Bone marrow (tissue), 2 donors: ENCODE data around the gene CHMP4B.

ENCODE experiments used
- DNase-seq, 2 donors: peaks; one replicate each; lab custom pipeline; 2025; lab: John Stamatoyannopoulos, UW

CHMP4B gene

GRCh38 chr20:33821270-33821836, 10.2 kb downstream of the CHMP4B start:
- DNase-seq: no peak

- DNase-seq: no peak
Measured at GRCh38 chr20:33822423-33822822, 11.3 kb downstream of the CHMP4B start.

DNA sequence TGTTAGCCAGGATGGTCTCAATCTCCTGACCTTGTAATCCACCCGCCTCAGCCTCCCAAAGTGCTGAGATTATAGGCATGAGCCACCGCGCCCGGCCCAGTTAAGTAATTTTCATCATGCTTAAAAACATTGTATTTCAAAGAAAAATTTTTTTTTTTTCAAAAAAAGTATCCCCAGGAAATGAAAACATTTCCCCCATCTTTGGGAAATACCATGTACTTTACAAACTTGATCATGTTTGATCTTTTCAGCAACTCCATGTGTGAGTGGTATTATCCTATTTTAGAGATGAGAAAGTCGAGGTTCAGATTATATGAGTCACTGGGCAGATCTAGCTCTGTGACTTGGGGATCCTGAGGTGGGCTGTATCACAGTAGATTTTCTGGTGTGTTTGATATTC, 11.8 kb downstream of the CHMP4B start:
- DNase-seq: no peak

GRCh38 chr20:33824852-33825251, 13.7 kb downstream of the CHMP4B start:
- DNase-seq: no peak

DNA sequence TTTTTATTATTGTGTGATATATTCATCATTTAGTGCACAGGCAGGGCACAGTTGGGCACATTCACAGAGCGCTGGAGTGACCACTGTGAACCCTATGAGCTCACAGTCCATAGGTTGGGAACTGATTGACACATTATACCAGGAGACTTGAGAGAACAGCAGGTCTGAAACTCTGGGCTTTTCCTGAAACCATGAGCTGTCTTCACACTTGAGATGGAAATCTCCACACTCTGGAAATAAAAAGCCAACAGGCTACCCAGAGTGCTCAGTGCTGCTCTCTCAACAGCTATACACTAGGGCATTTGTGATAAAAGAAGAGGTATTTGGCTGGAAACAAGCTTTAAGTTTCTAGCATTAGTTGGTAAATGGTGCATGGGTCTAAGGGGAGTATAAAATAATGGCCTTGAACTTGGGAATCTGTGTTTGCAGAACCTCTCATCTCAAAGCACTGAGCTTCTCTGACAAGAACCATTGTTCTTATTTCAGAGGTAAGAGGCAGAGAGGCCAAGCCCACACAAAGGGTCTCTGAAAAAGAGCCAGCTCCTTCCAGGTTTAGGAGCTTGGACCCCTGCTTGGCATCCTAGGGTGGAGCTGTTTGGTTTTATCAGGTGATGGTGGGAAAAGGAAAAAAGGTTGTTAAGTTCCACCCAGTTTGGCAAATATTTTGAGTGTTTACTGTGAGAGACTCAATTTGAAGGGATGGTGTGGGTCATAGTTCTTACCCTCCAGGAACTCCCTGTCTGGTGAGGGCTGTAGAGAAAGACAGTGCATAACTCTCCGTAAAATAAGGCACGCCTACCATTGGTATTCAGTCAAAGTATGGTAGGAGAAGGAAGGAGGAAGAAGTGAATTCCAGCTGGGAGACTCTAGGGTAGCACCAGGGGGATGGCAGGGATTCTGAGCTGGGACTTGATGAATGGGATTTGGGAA, 14.5 kb downstream of the CHMP4B start:
- DNase-seq: no peak

- DNase-seq: no peak
Measured at GRCh38 chr20:33826270-33826897, 15.2 kb downstream of the CHMP4B start.

DNA sequence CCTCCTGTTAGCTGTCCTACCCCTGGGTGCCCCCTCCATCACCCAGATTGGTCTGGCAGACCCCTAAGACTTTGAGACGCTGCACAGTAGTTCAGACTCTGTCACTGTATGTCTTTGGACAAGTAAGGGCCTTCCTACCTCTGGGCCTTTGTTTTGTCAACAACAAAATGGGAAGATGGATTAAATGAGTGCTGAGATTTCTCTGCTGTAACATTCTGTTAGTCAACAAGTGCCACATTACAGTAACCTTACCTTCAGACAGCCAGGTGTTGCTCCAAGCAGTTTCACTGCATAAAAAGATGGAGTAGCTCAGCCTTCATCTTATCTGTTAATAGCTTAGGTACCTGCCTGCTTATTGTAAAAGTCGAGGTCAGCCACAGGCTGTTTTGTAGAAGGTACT, 16.0 kb downstream of the CHMP4B start:
- DNase-seq: no peak

DNA sequence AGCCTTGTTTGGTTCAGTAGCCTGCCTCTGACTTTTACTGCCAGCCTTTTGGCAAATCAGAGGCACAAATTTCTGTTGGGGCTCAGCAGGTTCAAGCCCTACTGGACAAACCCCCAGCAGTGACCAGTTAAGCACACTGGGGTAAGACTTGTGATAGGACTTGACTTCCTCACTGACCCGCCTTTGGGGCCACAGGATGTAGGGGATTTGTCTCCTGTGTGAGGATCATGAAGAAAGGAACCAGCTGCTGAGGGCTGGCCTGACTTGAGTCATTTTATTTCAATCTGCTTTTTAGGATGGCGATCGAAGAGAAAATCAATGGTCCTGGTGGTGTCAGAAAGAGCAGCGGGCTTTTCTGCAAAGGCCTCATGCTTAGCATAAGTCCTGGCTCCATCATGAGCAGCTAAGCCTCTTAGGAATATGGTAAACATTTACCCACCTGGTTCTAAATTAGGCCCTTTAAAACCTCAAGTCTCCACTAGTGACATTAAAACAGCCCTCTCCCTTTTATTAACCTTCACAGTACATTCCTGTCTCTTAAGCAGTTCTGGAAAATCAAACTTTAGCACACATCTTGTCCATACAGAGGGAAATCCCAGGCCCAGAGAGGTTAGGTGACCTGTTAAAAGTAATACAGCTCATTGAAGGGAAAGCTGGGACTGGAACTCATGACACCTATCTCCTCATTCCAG, 16.6 kb downstream of the CHMP4B start:
- DNase-seq: no peak

DNA sequence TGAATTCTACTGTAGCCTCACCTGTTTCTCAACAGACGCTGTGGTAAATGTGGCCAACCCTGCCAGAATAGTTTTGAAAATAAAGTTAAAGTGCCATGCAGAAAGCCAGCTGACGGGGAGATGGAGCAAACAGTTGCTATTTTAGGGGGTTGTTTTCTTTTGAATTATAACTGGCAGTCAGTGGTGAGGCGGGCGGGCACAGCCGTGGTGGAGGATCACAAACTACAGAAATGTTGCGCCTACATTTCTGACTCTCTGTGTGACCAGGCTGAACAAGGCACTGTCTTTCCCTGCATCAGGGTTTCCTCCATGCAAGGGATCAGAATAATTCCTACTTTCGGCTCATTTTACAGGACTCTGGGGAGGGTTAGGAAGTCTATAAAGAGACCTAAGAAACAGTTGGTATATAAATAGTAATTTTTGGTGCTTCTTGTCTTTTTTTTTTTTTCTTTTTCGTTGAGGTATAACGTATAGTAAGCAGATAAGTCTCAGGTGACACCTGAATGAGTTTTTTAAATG, 17.2 kb downstream of the CHMP4B start:
- DNase-seq: no peak

DNA sequence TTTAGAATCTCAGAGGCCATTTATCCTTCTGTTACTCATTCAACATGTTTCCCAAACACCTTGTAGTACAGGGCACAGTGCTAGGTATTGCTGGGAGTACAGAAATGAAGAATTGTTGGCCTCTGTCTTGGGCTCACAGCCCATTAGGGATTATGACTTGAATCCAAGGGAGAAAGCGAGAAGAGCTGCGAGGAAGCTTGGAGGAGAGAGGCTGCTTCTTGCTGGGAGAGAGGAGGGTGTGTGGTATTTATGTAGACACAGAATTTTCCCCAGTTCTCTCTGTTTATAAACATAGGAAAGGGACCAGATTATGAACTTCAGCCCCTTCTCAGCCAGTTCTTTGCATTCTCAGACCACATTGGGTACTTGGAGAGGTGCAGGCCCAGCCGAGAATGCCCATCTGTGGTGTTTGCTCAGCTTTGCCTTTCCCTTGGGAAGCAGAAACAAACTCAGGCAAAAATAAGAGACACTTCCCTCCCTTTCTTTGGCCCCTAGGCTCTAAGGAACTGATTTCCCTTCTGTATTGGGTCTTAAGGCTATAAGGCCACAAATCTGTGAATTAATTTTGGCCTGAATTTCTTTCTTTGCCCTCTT, 17.9 kb downstream of the CHMP4B start:
- DNase-seq: no peak

- no peak for DNase-seq
Measured at GRCh38 chr20:33829636-33830035, 18.5 kb downstream of the CHMP4B start.

- DNase-seq: no peak
Measured at GRCh38 chr20:33830371-33830770, 19.2 kb downstream of the CHMP4B start.

- no peak for DNase-seq
Measured at GRCh38 chr20:33832103-33832804, 21.1 kb downstream of the CHMP4B start.

- no peak for DNase-seq
Measured at GRCh38 chr20:33833333-33833732, 22.2 kb downstream of the CHMP4B start.

GRCh38 chr20:33835615-33836172, 24.5 kb downstream of the CHMP4B start:
- DNase-seq: no peak

GRCh38 chr20:33836277-33836676, 25.1 kb downstream of the CHMP4B start:
- DNase-seq: no peak

GRCh38 chr20:33837096-33837830, 26.1 kb downstream of the CHMP4B start:
- no peak for DNase-seq

DNA sequence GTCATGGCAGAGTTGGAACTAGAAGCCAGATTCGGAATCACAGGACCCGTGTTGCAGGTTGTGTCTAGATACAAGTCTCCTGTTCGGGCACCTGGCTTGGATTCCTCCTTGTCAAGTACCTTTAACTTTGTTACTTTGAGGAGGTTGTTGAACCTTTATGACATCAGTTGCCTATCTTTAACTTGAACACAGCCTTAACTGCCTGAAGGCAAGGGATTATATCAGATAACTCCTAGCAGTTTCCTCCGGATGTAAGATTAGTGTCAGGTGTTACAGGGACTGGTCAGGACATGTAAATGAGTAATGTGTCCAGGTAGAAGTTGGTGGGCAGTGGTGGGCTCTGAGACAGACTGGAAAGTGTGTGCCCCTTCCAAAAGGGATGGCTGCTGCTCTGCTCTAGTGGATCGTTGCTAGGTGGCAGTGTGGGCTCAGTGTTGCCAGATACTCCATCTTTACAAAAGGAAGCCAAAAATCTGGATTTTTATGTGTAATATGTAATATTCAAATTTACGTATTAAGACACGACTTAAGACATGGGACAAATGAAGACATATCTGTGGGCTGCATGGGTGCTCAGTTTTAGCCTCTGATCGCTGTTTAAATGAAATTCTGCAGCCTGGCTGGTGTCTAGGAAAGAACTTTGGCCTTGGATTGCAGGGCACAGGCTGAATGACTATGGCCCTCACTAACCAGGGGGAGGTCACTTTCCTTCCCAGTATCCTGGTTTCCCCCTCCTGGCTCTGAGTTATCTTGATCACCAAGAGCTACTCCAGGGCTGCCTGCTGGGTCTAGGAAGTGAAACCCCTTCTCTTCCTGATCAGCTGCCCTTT, 27.1 kb downstream of the CHMP4B start:
- no peak for DNase-seq

DNA sequence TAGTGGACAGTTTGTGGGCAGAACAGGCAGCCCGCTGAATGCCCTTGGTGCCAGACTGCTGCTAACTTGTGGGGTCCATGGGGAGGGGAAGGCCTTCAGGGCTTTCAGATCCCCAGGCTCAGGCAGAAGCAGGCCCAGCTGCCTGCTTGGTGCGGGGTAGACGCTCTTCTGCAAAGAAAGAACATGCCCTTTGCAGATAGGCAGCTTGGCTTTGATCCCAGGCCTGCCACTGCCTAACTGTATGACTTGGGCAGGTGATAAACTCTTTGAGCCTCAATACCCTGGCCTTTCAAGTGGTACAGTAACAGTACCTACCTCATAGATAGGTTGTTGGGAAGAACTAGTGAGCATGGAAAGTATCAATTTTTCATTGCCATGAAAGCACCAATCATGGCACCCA, 28.4 kb downstream of the CHMP4B start:
- no peak for DNase-seq
